PC-3 (cell line): ENCODE results near the gene F8A2.
"Not testable (repeated sequence)": the region's sequence is repeated elsewhere in the genome, so short reads cannot be mapped to it uniquely, and the experiment has no call there.

Experiments
- EZH2phosphoT487 ChIP-seq: fragments of 300-600 bp; sonication (generic); IDR thresholded peaks from 2 replicates; pipeline ENCODE4 v1.6.1; 2018; ENCODE audit warnings: mild to moderate bottlenecking, antibody characterized with exemption, low read length, borderline replicate concordance
- TF ChIP-seq, protein P1 (sequence below): fragments of 300-600 bp; sonication (generic); conservative IDR thresholded peaks from 2 replicates; pipeline ENCODE4 v1.5.1; 2017; ENCODE audit warnings: antibody characterized with exemption, low read depth, mild to moderate bottlenecking, low read length

DNA sequence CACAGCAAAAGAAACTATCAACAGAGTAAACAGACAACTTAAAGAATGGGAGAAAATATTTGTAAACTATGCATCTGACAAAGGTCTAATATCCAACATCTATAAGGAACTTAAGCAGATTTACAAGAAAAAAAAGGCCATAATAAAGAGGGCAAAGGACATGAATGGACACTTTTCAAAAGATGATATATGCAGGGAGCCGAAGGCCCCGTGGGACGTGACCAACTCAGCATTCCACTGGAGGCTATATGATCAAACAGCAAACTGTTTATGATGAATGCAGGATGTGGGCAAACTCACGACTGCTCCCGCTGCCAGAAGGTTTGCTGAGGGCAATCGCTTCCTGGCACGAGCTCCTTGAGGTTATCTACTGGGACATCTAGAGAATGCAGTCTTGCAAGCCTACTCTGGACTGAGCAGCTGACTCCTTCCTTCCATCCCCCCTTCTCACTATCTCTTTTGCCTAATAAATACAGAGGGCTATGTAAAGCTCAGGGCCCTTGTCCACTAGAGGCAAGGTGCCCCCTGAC is 12.9 kb downstream of the F8A2 start:
- TF ChIP-seq, protein P1, sequence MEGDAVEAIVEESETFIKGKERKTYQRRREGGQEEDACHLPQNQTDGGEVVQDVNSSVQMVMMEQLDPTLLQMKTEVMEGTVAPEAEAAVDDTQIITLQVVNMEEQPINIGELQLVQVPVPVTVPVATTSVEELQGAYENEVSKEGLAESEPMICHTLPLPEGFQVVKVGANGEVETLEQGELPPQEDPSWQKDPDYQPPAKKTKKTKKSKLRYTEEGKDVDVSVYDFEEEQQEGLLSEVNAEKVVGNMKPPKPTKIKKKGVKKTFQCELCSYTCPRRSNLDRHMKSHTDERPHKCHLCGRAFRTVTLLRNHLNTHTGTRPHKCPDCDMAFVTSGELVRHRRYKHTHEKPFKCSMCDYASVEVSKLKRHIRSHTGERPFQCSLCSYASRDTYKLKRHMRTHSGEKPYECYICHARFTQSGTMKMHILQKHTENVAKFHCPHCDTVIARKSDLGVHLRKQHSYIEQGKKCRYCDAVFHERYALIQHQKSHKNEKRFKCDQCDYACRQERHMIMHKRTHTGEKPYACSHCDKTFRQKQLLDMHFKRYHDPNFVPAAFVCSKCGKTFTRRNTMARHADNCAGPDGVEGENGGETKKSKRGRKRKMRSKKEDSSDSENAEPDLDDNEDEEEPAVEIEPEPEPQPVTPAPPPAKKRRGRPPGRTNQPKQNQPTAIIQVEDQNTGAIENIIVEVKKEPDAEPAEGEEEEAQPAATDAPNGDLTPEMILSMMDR = not testable (repeated sequence)
- peak; percentile 39; the same call in 1 of the 2 replicates for TF ChIP-seq EZH2phosphoT487
